Nucleus accumbens (tissue), 56 donors: ENCODE results near the gene COL5A1.
"Not testable (repeated sequence)": the region's sequence is repeated elsewhere in the genome, so short reads cannot be mapped to it uniquely, and the experiment has no call there.

Experiments used
- DNase-seq, 56 donors: peaks; one replicate each; lab custom pipeline; 2025; lab: John Stamatoyannopoulos, UW

The COL5A1 gene

GRCh38 chr9:134637696-134638501 lies 3.7 kb upstream of the COL5A1 start:
- DNase-seq: no peak

DNA sequence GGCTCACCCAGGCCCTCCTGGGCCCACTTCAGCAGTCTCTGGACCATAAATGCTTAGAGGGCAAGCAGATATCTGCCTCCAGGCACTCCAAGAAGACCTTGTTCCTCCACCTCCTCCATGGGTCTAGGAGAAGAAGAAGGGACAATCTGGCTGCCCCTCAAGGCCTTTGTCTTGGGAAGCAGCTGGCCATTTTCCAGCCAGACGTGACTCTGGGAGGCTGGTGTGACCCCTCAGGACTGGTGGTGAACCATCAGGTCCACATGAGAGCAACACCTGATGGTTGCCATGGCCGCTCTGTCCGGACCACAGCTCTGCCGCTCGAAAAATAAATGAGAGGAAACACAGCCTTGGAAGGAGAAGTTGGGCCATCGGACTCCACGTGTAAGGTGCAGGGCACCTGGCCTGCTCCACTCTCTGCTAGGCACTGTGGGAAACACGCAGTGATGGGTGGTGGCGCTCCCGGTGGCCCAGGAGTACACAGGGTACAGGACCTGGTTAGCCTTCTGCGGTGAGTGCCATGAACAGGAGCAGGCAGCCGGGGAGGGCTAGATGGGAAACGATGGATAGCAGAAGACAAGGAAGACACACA lies 3.0 kb upstream of the COL5A1 start:
- no peak for DNase-seq

DNA sequence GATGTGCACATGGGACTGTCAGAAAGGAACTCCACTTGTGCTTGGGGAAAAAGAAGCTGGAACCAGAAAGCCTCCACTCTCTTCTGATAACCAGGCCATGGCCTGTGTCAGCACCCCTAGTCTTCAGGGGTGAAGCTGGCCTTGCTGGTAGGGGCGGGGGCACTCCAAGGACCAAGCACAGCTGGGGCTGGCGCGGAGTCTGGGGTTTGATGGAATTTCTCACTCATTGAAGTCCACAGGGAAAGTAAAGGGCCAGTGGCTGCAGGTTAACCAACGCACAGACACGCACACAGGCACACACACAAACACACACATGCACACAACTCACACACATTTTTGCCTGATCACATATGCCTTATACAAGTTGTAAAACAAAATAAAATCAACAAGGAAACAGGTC lies 1.6 kb upstream of the COL5A1 start:
- DNase-seq: no peak

DNA sequence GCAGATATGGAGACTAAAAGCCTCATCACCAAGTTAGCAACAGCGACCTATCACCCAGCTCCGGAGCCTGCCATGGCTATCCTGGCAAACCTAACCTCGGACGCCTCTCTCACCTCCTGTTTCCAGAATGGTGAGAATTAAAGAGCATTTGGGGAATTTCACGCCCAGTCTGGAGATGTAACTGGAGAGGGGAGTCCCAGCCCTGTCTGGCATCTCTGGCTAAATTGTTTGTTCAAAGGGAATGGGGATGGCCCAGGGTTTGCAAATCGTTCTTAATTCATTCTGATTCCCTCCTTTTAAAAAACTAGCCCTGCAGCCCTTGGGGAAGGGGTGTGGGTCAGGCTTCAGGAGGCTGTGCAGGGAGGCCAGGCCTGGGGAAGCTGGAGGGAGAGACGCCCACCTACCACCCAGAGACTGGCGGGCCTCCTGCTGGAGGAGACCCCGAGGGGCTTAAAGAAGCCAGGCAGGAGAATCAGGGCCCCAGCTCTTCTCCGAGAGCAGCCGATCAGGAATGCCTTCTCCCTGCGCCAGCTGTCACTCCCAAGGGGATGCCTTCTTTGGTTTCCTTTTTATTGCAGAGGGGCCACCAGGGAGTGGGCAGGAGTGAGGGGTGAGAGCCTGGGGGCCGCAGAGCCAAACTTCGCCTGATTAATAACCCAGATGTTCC lies 964 bp upstream of the COL5A1 start:
- no peak for DNase-seq

- no peak for DNase-seq
Measured at GRCh38 chr9:134641990-134642384, 384 bp downstream of the COL5A1 start.

DNA sequence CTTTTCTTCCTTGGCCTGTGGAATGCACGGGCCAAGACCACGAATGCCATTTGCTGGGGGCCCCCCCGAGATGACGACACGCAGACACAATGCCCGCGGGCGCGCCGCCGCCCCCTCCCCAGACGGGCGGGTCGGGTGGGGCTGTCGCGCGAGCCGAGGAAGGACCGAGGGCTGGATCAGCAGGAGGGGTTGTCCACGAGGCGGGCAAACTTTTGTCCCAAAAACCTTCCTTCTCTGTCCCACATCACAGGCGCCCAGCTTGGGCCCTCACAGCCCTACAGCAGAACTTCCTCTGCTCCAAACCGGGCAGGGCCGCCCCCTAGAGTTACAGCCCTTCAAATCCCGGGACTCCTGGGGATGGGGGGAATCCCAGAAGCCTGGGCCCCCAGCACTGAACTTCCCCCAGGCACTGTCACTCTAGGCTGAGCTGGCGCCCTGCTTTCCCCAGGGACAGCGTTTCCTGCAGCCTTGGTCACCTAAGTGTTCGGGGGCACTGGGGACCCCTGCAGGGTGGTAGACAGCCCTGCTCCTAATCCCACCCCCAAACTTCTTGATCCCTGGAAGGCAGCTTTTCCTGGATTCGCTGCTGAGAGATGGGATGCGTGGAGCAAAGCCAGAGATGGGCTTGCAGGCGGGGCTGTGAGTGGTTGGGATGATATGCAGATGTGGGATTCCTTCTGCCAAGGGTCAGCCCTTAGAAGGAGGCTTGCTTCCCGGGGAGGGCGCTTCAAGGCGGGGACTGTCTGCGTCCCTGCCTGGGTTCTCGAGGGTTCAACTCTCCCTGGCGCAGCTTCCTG lies 980 bp downstream of the COL5A1 start:
- peak in 3 of 56 donors; percentile 18 to 35 (median 20) for DNase-seq

- no peak for DNase-seq
Measured at GRCh38 chr9:134643222-134643671, 1.6 kb downstream of the COL5A1 start.

GRCh38 chr9:134644401-134644724 lies 2.8 kb downstream of the COL5A1 start:
- DNase-seq: not testable (repeated sequence)

GRCh38 chr9:134644725-134645606 lies 3.4 kb downstream of the COL5A1 start:
- DNase-seq: peak in 6 of 56 donors; percentile 3 to 29 (median 22)

DNA sequence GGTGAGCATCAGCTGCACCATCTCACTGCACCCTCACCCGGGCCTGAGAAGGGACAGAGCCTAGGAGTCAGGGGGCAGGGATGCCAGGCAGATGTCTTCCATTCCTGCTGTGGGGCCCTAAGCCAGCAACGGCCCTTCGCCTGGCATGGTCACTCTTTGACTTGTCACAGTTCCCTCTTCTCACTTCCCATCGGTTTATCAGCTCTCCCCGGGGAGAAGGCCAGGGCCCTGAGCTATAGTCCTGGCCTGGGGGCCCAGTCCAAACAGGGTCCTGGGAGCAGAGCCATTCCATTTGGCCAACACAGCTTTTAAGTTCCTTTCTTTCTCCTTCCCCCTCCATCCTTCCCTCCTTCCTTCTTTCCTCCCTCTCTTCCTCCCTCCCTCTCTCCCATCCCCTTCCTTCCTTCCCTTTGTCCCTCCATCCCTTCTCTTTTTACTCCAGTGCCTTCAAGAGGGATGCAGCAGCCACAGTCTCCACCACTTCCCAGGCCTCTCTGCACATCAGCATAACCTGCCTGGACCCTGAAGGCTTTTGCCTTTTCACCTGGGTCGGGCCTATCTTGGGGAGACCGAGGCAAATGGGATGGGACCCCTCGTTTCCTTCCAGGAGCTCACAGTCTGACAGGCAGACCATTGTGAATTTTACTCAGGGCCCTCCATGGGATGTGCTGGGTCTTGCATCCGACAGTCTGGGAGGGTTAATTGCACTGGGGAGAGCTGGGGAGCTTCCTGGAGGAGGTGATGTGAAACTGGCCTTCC lies 4.2 kb downstream of the COL5A1 start:
- DNase-seq: no peak

DNA sequence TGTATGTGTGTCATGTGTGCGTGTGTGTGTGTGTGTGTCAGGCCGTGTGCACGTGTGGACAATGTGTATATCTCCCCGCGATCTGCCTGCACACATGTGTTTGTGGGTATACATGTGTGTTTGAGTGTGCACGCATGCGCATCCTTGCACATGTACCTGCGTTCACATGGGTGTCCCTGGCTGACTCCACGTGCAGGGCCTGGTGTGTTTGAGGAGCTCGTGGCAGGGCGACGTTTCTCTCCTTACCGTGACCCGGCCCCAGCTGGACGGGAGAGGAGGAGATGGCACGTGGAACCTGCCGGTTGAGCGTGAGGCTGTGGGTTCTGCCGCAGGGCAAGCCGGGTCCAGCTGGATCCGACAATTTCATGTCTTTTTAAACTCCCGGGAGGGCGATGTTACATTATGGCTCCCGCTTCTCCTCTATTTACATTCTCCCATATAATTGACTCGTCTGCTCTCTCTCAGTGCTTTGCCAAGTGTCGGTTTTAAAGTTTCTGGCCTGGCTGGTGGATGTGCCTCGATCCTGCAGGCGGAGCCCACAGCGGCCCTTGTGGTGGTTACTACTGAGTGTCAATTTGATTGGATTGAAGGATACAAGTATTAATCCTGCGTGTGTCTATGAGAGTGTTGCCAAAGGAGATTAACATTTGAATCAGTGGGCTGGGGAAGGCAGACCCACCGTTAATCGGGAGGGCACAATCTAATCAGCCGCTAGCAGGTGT lies 5.9 kb downstream of the COL5A1 start:
- DNase-seq: no peak

- DNase-seq: peak in 1 of 56 donors; percentile 42
Measured at GRCh38 chr9:134648701-134649530, 7.3 kb downstream of the COL5A1 start.

GRCh38 chr9:134650431-134651190 lies 9.0 kb downstream of the COL5A1 start:
- no peak for DNase-seq

DNA sequence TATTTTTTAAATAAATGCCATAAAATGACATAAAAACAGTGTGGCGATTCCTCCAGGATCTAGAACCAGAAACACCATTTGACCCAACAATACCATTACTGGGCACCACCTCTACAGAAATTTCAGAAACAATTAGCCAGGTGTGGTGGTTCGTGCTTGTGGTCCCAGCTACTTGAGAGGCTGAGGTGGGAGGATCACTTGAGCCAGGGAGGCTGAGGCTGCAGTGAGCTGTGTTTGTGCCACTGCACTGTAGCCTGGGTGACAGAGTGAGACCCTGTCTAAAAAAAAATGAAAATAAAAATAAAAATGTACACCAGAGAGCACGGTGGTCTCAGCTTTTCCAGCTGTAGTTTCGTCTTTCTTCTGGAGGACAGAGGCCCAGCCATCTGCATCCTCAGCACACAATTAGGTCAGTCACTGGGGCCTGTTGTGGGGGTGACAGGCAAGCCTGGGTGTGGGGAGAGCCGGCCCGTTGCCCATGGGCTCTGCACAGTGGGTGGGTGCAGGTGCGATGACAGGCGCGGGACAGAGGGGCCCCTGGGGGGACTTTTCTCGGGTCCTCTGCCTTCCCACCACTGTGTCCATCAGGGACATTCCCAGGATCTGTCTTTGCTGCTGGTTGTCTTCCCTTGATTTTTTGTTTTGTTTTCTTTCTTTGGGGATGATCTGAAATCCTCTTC lies 9.8 kb downstream of the COL5A1 start:
- no peak for DNase-seq

DNA sequence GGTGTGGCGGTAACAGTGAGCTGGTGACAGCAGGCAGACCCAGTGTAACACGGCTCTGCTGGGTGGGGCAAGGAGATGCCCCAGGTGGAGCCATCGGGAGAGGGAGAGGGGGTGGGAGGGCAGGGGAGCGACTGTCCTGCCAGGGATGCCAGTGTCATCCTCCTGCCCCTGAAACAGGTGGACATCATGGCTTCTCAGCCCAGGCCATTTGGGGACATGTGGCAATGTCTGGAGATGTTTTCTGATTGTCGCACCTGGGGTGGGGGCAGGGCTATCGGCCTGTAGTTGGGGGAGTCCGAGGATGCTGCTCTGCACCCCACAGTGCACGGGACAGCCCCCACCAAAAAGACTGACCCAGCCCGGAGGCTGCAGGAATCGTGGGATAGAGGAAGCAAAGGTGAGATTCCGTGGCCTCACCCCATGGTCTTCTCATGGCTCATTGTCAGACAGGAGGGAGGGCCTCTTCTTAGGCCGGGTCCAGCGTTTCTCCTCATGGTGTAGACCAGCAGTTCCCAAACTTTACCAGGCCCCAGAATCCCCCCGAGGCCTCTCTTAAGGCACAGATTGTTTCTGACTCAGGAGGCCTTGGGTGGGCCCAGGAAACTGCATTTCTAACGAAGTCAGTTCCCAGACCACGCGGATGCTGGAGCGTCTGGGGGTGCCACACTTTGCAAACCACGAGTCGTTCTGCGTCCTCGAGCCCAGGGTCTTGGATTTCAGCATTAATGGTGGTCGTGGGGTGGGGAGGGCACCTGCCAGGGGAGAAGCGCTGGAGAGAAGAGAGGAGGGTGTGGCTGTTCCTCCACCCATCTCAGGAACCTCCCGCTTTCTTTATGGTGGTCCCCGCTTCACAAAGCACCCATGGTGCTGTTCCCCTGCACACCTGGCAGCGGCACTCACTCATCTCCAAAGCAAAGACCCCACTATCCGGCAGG lies 11.0 kb downstream of the COL5A1 start:
- no peak for DNase-seq
